ENCODE measurements around the gene GRN.
"Not testable (repeated sequence)": the region's sequence is repeated elsewhere in the genome, so short reads cannot be mapped to it uniquely, and the experiment has no call there.

GRN gene

DNA sequence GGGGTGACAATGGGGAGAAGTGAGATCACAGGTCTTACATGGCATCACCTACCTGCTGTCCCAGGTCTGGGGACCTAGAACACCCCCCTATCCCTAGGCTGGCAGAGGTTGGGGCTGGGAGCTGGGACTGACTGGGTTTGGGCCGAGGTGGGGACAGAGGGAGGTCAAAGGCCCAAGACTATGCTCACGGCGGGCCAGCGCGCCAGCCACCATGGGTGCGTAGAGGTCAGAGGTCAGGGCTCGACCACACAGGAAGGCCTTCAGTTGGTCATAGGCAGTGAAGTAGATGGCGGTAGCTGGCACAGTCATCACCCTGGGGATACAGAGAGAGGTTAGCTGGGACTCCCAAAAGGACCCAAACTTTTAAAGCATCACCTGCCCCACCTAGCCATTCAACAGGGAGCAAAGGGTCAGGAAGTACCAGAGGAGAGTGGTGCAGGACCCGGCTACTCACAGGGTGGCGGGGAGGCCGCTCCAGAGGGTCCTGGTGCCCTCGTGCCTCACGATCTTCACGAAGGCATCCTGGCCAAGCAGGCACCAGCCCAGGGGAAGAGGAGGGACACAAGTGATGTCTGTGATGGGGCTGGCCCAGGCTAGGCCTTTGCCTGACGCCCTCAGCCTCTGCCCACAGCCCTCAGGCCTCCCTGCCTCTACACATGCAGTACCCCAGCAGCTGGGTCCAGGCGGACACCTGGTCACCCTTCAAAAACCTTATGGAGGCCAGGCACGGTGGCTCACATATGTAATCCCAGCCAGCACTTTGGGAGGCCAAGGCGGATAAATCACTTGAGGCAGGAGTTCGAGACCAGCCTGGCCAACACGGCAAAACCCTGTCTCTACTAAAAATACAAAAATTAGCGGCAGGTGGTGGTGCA lies 23.6 kb upstream of the GRN start:
- DNase-seq (ENCODE audit: low read depth, low spot score): no peak

DNA sequence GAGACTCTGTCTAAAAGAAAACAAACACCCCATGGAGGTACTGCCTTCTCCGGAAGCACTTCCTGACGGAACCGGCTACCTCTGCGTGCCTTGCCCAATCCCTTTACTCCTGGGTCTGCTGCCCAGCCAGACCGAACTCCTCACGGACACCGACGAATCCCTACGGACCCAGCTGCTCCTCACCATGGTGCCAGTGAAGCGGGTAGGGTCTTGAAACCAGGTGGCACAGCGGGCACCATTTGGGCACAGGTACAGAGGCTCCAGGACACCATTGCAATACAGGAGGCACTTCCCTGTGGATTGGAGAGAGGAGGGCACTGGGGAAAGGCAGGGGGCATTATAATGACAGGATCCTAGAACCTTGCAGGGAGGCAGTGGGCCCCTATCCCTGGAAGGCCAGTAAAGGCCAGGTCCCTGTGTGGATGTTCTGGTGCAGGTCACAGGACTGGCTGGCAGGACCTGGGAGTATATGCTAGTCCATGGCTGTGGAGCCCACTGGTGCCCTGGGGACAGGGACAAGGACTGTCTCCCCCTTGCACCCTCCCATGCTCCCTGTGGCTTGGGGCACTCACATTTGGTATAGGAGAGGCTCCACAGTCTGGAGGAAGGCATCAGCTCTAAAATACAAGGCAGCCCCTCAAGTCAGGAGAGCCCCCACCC lies 22.7 kb upstream of the GRN start:
- DNase-seq (ENCODE audit: low read depth, low spot score): no peak

DNA sequence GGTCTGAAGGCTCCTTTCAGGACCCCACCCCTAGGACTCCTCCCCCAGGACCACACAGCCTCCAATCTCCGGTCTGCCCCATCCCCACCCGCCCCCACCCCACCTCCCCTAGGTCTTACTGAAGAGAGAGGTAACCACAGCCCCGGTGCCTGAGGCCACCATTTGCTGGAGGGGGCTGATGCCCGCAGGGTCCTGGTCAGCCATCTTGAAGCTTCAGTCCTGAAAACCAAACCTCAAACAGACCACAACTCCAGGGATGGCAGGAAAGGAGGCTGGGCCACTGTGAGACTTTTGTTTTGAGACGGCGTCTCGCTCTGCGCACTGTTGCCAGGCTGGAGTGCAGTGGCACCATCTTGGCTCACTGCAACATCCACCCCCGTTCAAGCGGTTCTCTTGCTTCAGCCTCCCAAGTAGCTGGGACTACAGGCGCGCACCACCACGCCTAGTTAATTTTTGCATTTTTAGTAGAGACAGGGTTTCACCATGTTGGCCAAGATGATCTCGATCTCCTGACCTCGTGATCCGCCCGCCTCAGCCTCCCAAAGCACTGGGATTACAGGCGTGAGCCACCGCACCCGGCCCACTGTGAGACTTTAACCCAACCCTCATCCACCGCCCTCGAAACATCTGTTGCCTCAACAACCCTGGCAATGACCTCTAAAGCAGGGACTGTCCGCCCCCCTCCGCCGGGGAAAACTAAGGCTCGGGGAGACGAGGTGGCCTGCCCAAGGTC lies 21.6 kb upstream of the GRN start:
- DNase-seq (ENCODE audit: low read depth, low spot score): peak; percentile 32

DNA sequence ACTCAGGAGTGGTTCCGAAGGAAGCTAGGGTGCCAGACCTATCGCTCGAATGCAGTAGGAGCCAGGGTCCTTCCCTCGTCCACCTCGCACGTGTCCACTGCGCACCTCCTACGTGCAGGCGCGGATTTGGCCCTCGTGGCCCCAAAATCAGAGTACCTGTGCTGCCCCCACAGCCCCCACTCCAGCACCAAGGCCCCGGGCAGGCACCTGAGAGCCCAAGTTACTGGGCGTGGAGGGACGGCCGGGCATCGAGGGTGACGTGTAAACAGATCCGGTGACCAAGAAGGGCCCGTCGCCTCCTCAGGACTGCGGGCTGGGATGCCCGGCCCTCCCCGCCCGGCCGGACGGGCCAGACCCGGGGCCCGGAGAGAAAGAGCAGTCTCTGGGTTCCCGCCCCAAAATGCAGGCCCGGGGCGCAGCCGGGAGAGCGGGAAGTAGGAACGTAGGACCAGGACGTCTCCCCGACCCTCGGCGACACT lies 21.0 kb upstream of the GRN start:
- no peak for DNase-seq (ENCODE audit: low read depth, low spot score)

DNA sequence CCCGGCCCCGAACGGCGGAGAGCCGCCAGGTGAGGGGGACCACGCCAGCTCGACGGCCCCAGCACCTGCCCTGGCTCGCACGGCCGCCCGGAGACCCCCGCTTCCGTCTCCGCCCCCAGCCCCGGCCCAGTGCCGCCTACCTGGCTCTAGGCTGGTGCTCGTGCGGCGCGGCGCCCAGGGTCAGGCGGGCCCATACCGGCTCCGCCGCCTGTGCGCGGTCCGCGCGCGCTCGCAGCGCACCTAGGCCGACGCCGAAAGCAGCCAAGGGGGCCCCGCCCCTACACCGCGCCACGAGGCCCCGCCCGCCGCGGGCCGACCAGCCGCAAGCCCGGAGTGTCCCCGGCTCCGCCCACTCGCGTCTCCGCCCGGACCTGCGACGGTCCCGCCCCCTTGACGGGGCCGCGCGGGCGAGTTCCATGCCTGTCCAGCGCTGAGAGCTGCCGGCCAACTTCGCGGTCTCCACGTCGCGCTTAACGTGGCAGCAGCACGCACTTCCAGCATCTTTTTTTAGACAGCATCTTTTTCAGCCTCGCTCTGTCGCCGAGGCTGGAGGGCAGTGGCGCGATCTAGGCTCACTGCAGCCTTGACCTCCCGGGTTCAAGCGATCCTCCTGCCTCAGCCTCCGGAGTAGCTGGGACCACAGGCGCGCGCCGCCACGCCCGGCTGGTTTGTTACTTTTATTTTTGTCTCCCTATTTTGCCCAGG lies 20.4 kb upstream of the GRN start, which contains the start of gene SLC25A39:
SLC25A39 (minus strand) TSS at position 253 of the 705 bp plus-strand sequence. CDS start 1,261 bp downstream, outside the sequence.
- peak; percentile 94 for DNase-seq (ENCODE audit: low read depth, low spot score)

DNA sequence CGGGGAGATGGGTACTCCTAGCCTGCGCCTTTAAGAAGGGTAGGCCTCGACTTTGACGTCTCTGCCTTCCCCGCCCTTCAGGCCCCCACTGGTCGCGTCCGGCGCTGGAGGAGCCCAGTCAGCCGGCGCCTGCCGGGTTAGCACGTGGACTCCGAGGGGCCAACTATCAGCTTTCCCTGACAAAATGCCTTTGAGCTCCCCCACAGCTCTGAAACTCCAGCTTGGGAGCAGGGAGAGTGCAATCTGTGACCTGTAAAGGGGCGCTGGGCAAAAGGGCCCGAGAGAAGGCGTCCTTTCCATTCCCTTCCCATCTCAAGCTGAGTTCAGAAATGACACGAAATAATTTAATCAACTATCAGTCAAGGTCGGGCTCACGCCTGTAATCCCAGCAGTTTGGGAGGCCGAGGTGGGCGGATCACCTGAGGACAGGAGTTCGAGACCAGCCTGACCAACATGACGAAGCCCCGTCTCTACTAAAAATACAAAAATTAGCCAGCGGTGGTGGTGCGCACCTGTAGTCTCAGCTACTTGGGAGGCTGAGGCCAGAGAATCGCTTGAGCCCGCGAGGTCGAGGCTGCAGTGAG lies 18.1 kb upstream of the GRN start:
- peak; percentile 97 for DNase-seq (ENCODE audit: low read depth, low spot score)

DNA sequence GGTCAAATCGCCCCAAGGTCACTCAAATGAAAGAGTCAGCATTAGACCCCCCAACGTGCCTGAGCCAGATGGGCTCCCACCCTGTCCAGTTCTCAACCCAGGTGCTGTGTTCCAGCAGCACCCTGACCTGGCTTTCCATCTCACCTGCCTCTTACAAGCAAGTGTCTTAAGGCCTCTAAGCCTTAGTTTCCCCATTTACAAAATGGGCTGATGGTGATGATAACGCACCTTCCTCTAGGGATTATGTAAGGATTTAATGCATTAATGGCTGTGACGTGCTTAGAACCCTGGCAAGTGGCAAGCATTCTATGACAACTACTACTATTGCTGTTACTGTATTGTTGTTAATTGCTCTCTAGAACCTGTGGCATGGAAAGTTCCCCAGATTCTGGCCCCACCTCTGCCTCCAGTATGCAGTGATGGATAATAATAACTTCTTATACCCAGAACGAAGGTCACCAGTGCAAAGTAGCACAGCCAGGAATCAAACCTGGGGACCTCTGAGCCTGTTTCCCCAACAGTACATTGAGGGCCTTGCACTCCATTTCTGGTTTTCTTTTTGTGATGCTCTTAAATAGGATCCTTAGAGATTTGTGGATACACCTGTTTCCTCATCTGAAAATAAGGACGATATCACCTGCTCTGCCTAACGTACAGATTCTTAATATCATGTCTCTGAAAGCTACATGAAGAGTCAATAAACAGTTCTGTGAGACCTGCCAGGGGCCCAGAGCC lies 17.2 kb upstream of the GRN start:
- no peak for DNase-seq (ENCODE audit: low read depth, low spot score)

DNA sequence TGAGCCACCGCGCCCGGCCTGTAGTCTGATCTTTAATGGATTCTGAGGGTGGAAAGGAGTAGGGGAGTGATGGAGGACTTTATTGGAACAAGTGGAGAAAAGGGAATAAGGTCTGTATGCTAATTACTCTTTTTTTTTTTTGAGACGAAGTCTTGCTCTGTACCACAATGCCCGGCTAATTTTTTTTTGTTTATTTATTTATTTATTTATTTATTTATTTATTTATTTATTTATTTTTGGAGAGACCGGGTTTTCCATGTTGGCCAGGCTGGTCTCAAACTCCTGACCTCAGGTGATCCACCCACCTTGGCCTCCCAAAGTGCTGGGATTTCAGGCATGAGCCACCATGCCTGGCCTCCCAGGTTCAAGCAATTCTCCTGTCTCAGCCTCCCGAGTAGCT lies 15.6 kb upstream of the GRN start:
- DNase-seq (ENCODE audit: low read depth, low spot score): not testable (repeated sequence)

DNA sequence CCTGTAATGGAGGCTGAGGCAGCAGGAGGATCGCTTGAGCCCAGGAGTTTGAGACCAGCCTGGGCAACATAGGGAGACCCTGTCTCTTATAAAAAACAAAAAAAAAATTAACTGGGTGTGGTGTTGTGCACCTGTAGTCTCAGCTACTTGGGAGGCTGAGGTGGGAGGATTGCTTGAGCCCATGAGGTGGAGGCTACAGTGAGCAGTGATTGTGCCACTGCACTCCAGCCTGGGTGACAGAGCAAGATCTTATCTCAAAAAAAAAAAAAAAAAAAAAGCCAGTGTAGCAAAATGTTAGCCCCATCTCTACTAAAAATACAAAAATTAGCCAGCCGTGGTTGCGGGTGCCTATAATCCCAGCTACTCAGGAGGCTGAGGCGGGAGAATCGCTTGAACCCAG lies 14.8 kb upstream of the GRN start:
- DNase-seq (ENCODE audit: low read depth, low spot score): not testable (repeated sequence)

DNA sequence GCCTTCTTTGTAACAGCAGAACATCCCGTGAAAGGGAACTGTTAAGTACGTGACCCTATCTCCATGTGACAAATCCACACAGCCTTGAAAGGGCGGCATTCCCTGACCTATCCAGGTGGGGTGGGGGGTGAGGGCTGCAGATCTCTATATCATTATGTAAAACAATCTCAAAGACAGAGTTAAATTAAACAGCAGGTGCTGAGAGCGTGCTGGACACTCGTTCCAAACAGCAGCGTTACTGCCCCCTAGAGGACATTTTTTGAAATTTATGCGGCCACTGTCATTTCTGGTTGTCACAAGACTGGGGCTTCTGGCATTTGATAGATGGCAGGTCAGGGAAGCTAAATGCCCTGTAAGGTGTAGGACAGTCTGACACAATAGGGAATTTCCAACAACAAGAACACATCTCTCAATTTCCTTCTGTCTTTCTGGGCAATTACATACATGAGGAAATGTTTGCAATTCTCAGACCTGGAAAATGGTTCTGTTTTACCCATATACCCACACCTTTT lies 13.8 kb upstream of the GRN start:
- peak; percentile 86 for DNase-seq (ENCODE audit: low read depth, low spot score)

DNA sequence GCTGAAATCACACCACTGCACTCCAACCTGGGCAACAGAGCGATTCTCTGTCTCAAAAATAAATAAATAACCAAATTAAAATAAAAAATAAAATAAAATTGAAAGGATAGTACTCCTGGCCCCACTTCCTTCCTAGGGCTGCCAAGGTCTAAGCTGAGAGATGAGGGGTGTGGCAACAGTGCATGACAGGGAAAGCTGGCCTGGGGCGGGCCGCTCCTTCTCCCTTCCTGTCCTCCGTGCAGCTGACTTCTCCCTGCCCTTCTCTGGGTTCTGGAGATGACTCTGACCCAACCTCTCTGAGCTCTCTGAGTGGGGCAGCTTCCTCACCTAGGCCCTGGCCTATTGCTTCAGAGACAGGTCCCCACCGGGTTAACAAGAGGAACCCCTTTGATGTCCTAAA lies 11.7 kb upstream of the GRN start:
- no peak for DNase-seq (ENCODE audit: low read depth, low spot score)

DNA sequence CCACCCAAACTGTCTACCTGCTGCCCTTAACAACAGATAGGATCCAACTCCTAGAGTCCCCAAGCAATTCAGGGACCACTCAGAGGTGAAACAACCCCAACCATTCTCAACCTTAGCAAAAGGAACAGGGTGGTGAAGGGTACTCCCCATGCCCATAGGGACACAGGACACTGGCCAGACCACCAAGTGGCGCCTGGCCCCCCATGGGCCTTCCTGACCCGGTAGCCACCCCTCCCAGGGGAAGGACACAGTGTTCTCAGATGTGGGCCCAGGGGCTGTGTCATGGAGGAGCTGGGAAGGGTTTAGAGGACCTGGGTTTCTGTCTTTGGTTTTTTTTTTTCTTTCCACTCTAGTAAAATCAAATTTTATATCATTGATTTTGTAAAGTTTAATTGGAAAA lies 10.8 kb upstream of the GRN start:
- DNase-seq (ENCODE audit: low read depth, low spot score): no peak

DNA sequence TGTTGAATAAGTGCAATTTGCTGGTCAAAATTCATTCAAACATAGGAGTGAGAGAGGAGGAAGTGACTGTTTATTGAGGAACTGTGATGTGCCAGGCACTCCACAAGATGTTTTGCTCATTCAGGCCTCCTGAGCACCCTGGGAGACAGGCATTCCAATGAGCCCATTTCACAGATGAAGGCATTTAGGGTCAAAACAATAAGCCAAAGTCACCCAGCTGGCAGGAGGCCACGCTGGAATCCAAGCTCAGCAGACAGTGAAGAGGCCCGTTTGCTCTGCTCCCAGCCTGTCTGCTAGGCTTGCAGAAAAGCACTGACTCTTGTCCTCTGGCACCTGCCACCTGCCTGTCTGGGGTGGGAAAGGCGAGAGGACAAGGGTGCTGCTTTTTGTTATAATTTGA lies 10.4 kb upstream of the GRN start:
- no peak for DNase-seq (ENCODE audit: low read depth, low spot score)

DNA sequence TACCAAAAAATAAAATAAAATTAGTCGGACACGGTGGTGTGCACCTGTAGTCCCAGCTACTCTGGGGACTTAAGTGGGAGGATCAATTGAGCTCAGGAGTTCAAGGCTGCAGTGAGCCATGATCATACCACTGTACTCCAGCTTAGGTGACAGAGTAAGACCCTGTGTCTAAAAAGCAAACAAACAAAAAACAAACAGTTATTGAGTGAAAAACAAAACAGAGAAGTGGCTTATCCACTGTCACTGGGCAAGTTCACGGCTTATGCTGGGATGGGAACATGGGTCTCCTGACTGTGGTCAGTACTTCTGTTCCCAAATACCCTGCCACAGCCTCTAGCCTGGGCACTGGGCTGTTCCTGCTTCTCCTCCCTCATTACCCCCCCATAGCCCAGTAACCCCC lies 9.5 kb upstream of the GRN start:
- DNase-seq (ENCODE audit: low read depth, low spot score): no peak

DNA sequence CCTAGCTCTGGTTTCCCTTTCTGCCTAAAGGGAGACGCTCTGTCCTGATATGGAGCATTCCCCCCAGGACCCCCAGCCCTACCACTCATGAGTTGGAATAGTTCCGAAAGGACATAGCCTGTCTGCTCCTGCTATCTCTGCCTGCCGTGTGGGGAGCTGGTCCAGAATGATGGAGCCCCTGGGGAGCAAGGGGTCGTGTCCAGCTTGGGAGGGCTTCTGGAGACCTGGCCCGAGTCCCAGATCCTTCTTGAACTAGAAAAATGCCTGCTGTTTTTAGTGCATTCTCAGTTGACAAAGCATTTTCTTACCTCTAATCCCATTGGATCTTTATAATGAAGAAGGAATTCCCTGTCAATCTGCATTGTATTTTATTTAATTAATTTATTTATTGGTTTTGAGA lies 9.1 kb upstream of the GRN start:
- DNase-seq (ENCODE audit: low read depth, low spot score): no peak

DNA sequence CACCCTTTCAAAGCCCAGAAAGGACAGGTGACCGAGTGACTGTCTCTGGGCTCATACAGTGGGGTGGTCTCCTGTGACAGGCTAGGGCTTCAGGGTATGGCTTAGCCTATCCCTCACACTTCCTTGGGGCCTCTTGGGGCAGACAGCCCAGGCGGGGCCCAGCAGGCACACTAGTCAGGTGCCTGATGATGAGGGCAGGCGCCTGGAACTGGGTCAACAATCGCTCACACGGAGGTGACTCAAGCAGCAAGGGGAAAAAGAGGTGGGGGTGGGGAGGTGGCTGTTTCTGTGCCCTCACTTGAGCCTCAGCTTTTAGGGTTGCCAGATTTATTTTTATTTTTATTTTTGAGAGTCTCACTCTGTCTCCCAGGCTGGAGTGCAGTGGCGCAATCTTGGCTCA lies 6.4 kb upstream of the GRN start:
- DNase-seq (ENCODE audit: low read depth, low spot score): no peak

DNA sequence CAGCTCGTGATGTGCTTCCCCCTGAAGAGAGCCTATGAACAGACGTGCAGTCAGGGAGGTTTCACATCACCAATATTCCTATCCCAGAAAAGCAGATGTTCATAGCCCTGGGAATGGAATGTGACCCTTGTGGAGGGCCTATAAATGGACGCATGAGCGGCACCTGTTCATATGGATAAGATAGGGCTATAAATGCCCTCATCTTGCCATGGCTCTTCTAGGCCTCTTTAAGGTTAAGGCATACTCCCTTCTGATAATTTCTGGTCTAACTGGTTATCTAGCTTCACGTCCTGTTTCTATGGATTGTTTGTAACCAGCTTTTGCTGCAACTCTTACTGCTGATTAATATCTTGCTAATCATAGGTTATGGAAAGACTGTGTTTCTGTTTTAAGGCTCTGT lies 4.5 kb upstream of the GRN start:
- DNase-seq (ENCODE audit: low read depth, low spot score): not testable (repeated sequence)

DNA sequence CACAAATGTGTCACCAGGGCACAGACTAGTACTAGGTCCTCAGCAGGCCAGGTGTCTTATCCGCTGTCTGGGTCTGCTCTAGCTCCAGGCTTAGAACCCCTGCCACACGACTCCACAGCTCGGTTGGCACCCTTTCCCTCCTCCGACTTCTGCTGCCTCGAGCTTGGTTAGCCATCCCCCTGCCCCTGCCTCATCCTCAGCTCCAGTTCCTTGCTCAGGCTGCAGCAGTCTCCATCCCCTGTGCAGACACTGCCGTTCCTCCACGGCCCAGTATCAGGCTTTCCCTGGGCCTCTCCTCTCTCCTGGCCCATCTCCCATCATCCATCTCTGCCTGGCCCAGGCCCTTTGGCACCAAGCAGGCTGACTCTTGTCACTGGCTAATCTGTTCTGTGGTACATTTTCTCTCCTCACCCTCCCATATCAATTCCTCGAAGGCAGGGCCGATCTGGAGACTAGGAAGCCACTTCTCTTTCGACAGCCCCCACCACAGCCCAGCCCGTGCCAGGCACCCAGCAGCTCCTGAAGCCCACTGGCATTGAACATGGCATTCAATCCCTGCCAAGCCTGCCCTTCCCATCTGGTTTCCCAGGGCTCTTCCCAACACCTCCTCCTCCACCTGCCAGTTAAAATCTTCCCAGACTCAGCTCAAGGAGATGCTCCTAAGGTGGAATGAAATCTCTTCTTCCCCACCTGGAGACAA lies 1.4 kb upstream of the GRN start:
- no peak for DNase-seq (ENCODE audit: low read depth, low spot score)

DNA sequence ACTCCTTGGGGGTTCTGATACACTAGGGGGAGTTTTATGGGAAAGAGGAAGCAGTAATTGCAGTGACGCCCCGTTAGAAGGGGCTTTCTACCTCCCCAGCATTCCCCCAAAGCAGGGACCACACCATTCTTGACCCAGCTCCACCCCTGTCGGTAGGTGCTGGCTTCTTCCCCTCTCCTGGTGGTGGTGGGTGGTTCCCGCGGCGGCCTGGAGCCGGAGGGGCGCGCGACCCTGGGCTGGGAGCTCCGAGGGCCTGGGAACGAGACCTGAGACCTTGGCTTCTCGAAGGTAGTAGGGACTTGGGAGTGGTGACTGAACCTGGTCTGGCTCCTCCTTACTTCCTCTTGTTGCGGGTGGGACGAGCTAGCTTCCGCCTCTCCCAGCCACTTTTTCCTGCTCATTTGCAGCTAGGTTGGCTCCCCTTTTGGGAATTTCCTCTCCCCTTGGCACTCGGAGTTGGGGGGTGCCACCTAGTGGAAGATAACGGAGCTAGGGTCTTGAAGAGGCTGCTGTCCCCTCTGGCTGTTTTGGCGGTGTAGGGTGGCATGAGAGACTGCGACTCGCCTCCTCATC lies 438 bp downstream of the GRN start:
- peak; percentile 80 for DNase-seq (ENCODE audit: low read depth, low spot score)
